GM06990 (cell line): Measurements from ENCODE around the gene HINFP.
A peak's percentile ranks its signal among the peaks of the same experiment; 100 is the strongest.

Experiments
- DNase-seq: peaks from one replicate; pipeline ENCODE4 v3.0.0-alpha.2; 2011; ENCODE audit not compliant: insufficient read length; ENCODE audit errors: extremely low read depth
- H3K27me3 ChIP-seq: replicated peaks from 2 replicates; pipeline ENCODE4 v1.6.0; 2011; ENCODE audit warnings: low read length; ENCODE audit not compliant: control insufficient read depth, insufficient read depth
- H3K36me3 ChIP-seq: 2 replicates; pipeline ENCODE4 v1.5.1; 2011; ENCODE audit warnings: low read length; ENCODE audit not compliant: control insufficient read depth, insufficient read depth
- H3K4me3 ChIP-seq: replicated peaks from 2 replicates; pipeline ENCODE4 v1.5.1; 2011; ENCODE audit warnings: low read depth, mild to moderate bottlenecking, control low read depth, low read length
- TF ChIP-seq, protein P1 (sequence below): IDR thresholded peaks from 2 replicates; pipeline ENCODE4 v1.5.1; 2011; ENCODE audit warnings: low read length, control low read depth, mild to moderate bottlenecking, inconsistent platforms; ENCODE audit not compliant: insufficient read depth, poor library complexity, severe bottlenecking

The HINFP gene

GRCh38 chr11:119121008-119121810 lies at the start of gene HINFP:
TSS of gene HINFP (plus strand) at chr11:119121580. CDS start at chr11:119126945, 5,365 bp downstream.
- Histone ChIP-seq H3K36me3 (peaks cover 7% of the 10 kb centered on the region), H3K4me3 (peak within 1 kb of the TSS; percentile 99), H3K27me3 (no peaks in the 10 kb centered on the region)
- TF ChIP-seq, protein P1, sequence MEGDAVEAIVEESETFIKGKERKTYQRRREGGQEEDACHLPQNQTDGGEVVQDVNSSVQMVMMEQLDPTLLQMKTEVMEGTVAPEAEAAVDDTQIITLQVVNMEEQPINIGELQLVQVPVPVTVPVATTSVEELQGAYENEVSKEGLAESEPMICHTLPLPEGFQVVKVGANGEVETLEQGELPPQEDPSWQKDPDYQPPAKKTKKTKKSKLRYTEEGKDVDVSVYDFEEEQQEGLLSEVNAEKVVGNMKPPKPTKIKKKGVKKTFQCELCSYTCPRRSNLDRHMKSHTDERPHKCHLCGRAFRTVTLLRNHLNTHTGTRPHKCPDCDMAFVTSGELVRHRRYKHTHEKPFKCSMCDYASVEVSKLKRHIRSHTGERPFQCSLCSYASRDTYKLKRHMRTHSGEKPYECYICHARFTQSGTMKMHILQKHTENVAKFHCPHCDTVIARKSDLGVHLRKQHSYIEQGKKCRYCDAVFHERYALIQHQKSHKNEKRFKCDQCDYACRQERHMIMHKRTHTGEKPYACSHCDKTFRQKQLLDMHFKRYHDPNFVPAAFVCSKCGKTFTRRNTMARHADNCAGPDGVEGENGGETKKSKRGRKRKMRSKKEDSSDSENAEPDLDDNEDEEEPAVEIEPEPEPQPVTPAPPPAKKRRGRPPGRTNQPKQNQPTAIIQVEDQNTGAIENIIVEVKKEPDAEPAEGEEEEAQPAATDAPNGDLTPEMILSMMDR = no peak
- DNase-seq = peak; percentile 100

DNA sequence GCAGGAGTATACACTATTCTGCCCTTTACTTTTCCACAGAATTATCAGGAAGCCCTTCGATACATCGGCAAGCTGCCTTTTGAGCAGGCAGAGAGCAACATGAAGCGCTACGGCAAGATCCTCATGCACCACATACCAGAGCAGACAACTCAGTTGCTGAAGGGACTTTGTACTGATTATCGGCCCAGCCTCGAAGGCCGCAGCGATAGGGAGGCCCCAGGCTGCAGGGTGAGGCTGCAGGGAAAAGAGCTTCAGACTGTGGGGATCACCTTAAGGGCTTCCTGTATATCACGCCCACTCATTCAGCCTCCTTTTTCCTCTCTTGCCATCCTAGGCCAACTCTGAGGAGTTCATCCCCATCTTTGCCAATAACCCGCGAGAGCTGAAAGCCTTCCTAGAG lies 43.5 kb upstream of the HINFP start:
- Histone ChIP-seq H3K4me3 (no peak overlapping the region), H3K27me3 (no peaks in the 10 kb centered on the region), H3K36me3 (peaks cover 40% of the 10 kb centered on the region)
- TF ChIP-seq, protein P1 = no peak
- no peak for DNase-seq

GRCh38 chr11:119078675-119079420 lies 42.5 kb upstream of the HINFP start:
- peaks cover 30% of the 10 kb centered on the region for H3K36me3 ChIP-seq

DNA sequence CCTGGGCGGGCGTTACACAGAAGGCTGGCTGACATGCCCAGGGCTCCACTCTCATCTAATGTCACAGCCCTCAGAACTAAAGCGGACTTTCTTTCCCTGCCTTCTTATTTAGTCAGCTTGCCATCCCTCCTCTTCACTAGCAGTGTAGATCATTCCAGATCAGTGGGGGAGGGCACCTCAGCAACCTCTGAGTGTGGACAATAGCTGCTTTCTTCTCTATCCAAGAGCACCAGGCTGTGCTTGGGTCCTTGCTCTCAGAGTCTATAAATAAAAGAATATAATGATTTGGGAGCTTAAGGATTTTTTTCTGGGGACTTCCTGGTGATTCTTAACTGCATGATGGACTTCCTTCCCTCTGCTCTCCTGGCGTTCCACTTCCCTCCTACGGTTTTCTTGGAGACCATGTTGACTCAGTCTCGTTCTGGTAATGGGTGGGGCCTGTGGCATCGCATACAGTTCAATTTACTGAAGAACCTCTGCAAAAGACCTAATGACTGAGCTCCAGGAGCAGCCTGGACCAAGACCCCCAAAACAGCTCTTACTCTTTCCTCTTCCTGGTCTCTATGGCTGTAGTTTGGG lies 39.6 kb upstream of the HINFP start:
- H3K27me3 ChIP-seq = no peaks in the 10 kb centered on the region
- TF ChIP-seq, protein P1 = no peak
- H3K36me3 ChIP-seq = peaks cover 30% of the 10 kb centered on the region
- no peak overlapping the region for H3K4me3 ChIP-seq
- DNase-seq = no peak

More at GRCh38 chr11:119078675-119079420, 42.5 kb upstream of the HINFP start:
- TF ChIP-seq, protein P1 = no peak
- no peak for DNase-seq
- Histone ChIP-seq H3K27me3 (no peaks in the 10 kb centered on the region), H3K4me3 (no peak overlapping the region)

GRCh38 chr11:119084663-119085436 lies 36.5 kb upstream of the HINFP start, which contains the start of gene HMBS:
TSS of gene HMBS (plus strand) at chr11:119084881. CDS start at chr11:119085034, 153 bp downstream.
- TF ChIP-seq, protein P1 = no peak
- Histone ChIP-seq H3K4me3 (peak within 1 kb of the TSS; percentile 91), H3K36me3 (peaks cover 18% of the 10 kb centered on the region), H3K27me3 (no peaks in the 10 kb centered on the region)
- DNase-seq = peak; percentile 96
